DMS 273 treated with DMSO at 0.1 percent for 48 hours (cell line): ENCODE data around the gene NRXN3.
"Not testable (repeated sequence)": the region's sequence is repeated elsewhere in the genome, so short reads cannot be mapped to it uniquely, and the experiment has no call there.

Experiments
- DNase-seq: peaks from one replicate; lab custom pipeline; 2025; lab: John Stamatoyannopoulos, UW

Gene NRXN3

DNA sequence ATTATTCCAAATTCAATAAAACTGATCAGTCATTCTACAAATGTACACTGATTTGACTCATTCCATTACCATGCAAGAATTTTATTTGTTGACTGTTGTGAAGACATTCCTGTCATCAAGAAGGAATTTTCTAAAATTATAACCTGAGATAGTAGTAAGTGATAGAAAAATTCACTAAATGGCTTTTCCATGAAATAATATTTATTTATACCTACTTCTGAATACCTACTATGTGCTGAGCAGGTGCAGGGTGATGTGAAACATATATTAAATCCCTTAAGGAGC lies 841.7 kb downstream of the NRXN3 start:
- DNase-seq: no peak

DNA sequence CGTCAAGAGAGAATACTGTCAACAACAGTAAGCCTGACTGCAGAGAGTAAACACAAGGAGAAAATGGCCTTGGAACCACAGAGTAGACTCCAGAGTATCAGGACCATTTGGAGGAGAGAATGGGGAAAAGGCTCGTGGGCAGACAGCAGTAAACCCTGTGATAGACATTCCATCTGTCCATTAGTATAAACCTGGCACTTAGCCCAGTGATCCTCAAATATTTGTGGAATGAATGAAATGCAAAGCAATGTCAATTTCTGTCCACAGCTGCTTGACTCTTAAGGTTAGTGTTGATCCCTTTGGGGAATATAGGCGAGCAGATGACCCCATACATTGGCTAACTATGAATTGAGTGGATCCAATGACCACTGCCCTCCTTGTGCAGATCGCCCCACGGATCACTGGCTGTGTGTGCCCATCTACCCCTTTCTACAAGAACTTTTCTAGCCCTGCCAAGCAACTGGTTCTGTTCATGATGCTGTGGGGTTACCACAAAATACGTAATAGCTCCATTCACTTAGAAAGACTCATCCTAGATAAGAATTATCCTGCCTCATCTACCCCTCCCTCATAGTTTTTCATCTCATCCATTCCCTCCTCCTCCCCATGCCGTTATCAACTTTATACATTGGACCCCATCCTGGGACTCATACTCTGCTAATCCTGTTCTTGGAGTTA lies 846.8 kb downstream of the NRXN3 start:
- no peak for DNase-seq

DNA sequence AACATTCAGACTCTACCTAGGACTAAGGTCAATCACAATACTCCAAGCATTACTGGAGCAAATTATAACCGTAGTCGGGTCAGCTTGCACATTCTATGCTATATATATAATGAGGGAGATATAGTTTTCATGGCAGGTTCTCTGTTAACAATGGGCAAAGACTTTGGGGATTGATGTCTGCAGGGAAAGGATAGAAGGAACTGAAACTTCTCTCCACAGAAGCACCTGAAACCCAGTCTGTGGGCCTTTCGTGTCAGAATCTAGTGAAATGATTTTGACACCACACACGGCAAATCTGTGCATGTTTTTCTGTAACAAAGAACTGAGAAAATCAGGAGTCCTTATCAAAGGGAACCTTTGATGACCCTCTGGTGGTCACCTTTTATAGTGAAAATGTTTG lies 847.4 kb downstream of the NRXN3 start:
- no peak for DNase-seq

DNA sequence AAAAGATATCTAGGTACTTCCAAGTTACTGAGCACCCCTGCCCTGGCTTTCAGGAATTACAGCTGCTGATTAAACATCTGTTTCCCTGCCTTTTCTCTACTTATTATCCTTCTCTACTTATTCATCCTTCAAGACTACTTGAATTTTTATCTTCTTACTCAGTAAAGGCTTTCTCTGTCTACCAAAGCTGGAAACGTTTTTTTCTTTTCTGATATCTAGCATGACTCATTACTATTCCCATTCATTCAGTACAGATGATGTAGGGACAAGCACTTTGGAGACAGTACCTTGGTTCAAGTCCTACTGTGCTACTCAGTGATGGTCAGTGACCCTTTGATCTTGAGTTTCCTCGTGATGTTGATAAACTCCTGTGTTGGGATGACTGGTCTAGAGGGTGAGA lies 848.7 kb downstream of the NRXN3 start:
- no peak for DNase-seq

DNA sequence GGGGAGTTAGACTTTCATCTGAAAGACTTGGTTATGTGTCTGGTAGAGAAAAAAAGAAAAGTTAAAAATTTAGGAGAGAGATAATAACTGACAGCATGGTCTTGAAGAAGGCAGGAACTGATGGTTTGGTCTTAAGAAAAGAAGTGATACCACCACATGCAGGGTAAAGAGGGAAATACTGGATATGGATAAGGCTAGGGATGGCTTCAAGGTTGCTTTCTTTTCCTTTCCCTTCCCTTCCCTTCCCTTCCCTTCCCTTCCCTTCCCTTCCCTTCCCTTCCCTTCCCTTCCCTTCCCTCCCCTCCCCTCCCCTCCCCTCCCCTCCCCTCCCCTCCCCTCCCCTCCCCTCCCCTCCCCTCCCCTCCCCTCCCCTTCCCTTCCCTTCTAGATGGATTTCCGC lies 849.7 kb downstream of the NRXN3 start:
- DNase-seq: not testable (repeated sequence)

GRCh38 chr14:79021766-79022165 lies 851.6 kb downstream of the NRXN3 start:
- DNase-seq: no peak

GRCh38 chr14:79027138-79027537 lies 857.0 kb downstream of the NRXN3 start:
- no peak for DNase-seq

GRCh38 chr14:79028281-79028680 lies 858.1 kb downstream of the NRXN3 start:
- no peak for DNase-seq

DNA sequence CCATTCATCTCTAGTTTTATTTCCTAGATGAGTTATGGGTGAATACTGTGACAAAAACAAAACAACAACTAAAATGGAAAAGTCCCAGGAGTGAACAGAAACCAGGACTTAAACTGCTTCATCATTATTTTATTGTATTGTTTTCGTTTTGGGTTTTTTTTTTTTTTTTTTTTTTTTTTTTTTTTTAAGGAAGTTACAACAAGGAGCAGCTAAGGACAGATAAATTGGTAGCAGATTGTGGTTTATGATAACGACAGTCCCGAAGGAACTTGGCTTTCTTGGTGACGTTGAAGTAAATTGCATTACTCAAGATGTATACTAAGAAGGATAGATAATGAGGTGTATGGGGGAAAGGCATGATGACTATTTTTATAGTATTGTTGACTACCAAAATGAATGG lies 866.3 kb downstream of the NRXN3 start:
- no peak for DNase-seq

- DNase-seq: no peak
These were observed 866.9 kb downstream of the NRXN3 start for GRCh38 chr14:79037106-79037505.

GRCh38 chr14:79037593-79037992 lies 867.4 kb downstream of the NRXN3 start:
- no peak for DNase-seq

DNA sequence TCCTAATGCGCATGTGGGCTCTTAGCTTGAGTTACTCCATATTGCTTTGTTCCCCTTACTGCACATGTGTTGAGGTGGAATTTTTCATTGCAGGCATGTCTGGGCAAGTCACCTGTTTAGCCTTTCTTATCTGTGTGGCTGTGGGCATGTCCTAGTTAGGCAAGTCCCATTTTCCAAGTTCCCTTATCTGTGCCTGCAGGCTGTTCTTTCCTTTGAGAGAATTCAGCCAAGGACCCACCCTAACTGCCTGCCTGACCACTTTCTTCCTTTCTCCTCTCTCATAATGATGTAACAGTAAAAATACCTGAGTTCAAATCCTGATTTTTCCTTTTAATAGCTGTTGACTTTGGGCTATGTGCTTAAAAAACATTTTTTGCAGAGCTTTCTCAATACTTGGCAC lies 870.6 kb downstream of the NRXN3 start:
- no peak for DNase-seq

DNA sequence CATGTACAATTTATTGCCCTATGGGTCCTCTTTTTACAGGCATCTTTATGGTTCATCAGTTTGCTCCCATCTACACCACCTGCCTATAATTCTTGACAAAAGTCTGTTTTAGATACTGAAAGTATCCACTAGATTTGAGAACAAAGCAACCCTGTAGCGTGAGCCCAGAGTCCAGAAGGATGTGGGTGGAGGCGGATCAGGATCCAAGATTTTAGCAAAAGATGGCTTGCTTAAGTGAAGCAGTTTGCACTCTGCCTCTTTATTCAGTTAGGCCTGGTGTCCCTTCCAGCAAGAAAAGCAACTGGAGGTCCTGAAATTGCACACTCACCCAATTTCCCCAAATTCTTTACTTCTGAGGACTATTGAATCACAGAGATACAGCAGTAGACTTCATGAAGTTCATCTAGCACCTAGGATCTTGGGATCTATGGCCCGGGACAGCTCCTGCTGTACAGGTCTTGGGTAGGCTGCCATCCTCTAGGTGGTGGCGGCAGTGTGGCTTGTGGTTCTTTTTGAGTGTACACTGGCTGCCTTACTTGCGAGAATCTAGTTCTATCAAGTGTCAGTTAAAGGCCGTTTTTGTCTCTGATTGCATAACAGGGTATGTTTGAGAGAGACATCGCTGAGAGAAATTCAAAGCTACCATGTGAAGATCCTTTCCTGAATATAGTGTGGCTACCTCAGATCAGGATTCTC lies 873.2 kb downstream of the NRXN3 start:
- no peak for DNase-seq

DNA sequence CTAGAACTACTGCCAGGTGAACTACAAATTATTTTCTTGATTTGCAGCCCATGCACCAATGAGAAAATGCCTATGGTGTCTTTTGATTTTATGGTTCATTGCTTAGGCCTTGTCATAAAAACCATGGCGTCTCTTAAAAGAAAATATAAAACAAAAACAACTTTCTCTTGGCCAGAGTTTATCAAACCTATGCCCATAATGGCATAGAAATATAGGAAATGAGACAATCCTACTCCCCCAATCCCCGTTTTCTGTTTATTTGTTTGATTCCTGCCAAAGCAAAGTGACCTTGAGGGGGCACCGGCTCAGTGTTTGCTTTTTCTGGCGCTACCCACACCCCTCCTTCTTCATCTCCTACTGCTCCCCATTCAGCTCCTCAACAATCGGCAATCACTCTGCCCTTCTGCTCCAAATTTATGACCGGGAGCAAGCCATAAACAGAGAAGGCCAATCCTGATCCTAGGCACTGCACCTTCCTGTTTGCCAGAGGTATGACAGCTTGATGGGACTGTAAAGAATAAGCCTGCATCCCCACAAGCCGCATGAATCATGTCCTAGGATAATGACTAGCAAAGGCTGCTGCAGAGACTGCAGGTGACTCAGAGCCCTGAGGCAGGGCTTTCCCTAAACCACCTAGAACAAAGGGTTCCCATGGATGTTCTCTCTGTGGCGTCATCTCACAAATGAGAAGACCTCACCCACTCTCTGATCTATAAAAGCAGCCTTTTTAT lies 874.9 kb downstream of the NRXN3 start:
- DNase-seq: no peak

DNA sequence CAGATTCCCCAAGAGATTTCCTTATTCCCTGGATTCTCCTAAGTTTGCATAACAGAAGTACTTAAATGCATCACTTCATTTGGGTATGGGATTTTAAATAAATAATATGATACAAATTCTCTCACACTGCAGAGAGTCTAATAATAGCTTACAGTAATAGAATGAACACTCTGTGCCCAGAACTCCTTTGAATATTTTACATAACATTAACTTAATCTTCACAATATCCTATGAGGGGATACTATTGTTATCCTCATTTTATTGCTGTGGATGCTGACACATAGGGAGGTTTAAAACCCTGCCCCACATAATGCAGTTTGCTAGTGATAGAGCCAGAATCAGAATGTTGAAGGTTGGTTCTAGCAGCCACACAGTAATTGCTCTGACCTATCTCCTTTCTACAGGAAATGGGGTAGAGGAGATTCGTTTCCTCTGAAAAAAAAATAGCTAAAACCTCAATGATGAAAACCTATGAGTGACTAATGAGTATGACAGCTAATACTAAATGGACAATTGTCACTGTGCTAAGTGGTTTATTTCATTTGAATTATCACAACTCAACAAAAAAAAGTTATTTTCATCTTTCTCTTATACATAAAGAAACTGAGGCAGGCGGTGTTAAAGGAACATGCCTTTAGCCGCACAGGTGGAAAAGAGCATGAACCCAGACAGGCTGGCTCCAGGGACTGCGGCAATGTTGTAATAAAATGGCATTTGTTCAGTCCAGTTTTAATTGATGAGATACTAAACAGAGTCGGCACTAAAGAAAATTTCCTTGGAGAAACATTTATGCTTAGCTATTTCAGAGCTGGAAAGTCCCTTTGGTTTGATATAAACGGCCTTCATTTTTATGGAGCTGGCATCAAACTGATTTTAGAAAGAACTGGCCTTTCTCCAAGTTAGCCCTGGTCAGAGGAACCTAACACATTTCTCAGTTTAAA lies 880.9 kb downstream of the NRXN3 start:
- no peak for DNase-seq

- no peak for DNase-seq
These were observed 881.6 kb downstream of the NRXN3 start for GRCh38 chr14:79051742-79052141.

- no peak for DNase-seq
These were observed 886.7 kb downstream of the NRXN3 start for GRCh38 chr14:79056879-79057278.

DNA sequence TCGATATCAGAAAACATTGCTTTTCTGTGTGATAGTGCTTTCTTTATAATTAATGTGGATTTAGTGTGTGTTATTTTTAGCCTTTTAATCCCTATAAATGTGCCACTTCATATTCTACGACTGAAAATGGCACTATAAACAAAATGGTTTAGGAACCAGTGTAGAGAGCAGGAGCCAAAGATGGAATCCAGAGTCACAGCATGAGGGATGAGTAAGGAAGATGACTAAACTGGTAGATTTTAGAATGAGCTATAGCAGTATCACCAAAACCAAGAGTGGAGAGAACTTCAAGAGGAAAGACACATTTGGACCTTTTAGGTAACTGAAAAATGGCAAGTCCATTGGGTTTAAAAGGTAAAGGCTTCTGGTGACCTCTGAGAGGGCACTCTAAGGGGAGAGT lies 887.2 kb downstream of the NRXN3 start:
- no peak for DNase-seq

GRCh38 chr14:79062226-79062625 lies 892.1 kb downstream of the NRXN3 start:
- no peak for DNase-seq

DNA sequence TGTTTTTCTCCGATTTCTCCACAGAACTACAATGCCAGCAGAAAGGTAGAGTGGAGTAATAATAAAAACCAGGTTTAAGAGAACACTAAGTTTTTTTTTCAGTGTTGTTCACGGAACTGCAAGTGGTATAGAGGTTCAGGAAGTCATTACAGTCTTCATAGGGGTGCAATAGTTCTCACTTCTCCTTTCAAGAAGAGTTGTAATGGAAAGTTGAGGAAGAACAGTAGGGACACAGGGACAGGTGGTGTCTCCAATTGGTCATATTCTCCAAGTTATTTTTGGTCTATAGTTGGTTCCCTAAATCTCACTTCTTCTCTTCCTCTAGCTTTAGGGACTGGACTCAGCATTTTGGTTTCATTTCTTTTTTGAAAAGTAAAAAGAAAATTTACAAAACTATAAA lies 894.0 kb downstream of the NRXN3 start:
- no peak for DNase-seq

DNA sequence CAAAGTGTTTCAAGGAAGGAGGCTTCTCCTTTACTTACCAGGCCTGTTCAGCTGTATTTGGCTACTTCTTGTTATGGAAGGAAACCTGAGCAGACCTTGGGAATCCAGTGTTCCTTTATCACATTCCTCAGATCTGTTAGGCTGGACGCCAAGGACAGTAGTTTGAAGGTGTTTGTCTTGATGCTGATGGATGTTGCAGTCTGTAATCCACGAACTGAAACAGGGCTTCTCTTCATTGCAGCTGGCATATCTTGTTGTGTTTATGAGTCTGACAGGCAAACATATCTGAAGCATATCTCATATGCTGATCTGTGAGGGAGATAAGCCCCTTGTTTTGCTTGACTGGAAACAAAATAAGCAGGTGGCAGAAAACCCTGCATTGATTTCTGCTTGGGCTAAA lies 904.3 kb downstream of the NRXN3 start:
- DNase-seq: no peak

DNA sequence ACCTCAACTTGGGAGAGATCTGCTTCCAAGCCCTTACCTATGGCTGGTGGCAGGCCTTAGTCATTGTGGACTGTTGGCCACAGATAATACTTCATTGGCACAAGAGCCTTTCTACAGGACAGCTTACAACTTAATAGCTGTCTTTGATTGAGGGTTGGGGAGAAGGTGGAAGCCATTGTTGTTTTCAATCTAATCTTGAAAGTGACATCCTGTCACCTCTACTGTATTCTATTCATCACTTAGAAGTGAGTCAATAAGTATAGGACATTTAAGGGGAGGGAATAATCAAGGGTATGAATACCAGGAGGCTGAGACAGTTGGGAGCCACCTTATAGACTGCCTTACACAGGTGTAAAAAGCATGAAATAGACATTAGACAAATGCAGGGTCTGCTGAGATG lies 906.3 kb downstream of the NRXN3 start:
- DNase-seq: no peak
